Liver (tissue), 9 donors: Measurements from ENCODE around the gene SLC5A1. TPM values are rescaled to one million over a fixed set of nuclear protein-coding genes. Genes with fewer than 3 reads are reported as not detected.

Experiments used
- DNase-seq: peaks from one replicate; pipeline ENCODE4 v3.0.0-alpha.2; 2017; ENCODE audit warnings: low spot score
- H3K27ac ChIP-seq, 2 donors: one replicate each; pipeline ENCODE4 v1.7.0; 2013; ENCODE audit warnings: inconsistent platforms in 2 of 2, low read length in 2 of 2, control low read depth in 1 of 2, low read depth in 1 of 2, mild to moderate bottlenecking in 1 of 2
- H3K27me3 ChIP-seq, 4 donors: one replicate each; pipeline versions ENCODE4 v1.6.1 to v1.7.0; 2013; ENCODE audit warnings: low read length in 3 of 4, inconsistent platforms in 1 of 4, mild to moderate bottlenecking in 1 of 4, moderate library complexity in 1 of 4; ENCODE audit not compliant: control insufficient read depth in 4 of 4, insufficient read depth in 4 of 4
- H3K36me3 ChIP-seq, 4 donors: one replicate each; pipeline versions ENCODE4 v1.6.1 to v1.7.0; 2013; ENCODE audit warnings: low read length in 3 of 4, mild to moderate bottlenecking in 3 of 4, low read depth in 1 of 4, moderate library complexity in 1 of 4; ENCODE audit not compliant: control insufficient read depth in 4 of 4, insufficient read depth in 3 of 4
- H3K4me1 ChIP-seq, 4 donors: one replicate each; pipeline versions ENCODE4 v1.6.1 to v1.7.0; 2013; ENCODE audit warnings: low read length in 3 of 4, mild to moderate bottlenecking in 3 of 4, moderate library complexity in 1 of 4; ENCODE audit not compliant: control insufficient read depth in 4 of 4, insufficient read depth in 4 of 4
- H3K4me3 ChIP-seq, 3 donors: one replicate each; pipeline versions ENCODE4 v1.6.1 to v1.7.0; 2013; ENCODE audit warnings: low read length in 3 of 3, control low read depth in 1 of 3, low read depth in 1 of 3, mild to moderate bottlenecking in 1 of 3
- H3K9ac ChIP-seq, 2 donors: one replicate each; pipeline ENCODE4 v1.7.0; 2013; ENCODE audit warnings: low read length in 2 of 2, mild to moderate bottlenecking in 2 of 2, moderate library complexity in 2 of 2, control low read depth in 1 of 2, low read depth in 1 of 2
- H3K9me3 ChIP-seq, 4 donors: one replicate each; pipeline versions ENCODE4 v1.6.1 to v1.7.0; 2013; ENCODE audit warnings: low read length in 3 of 4; ENCODE audit not compliant: control insufficient read depth in 4 of 4
- ATF3 ChIP-seq: IDR thresholded peaks from 2 replicates; pipeline ENCODE4 v1.6.1; 2016; ENCODE audit warnings: antibody characterized with exemption
- EGR1 ChIP-seq, 2 donors: IDR thresholded peaks; 2 replicates each; pipeline ENCODE4 v1.6.1; 2016 to 2018; ENCODE audit warnings: antibody characterized with exemption in 2 of 2, low read depth in 2 of 2
- FOXA2 ChIP-seq: IDR thresholded peaks from 2 replicates; pipeline ENCODE4 v1.6.1; 2016; ENCODE audit warnings: antibody characterized with exemption
- GABPA ChIP-seq, 2 donors: IDR thresholded peaks in 1 of 2; conservative IDR thresholded peaks in 1 of 2; 2 replicates each; pipeline ENCODE4 v1.6.1; 2016; ENCODE audit warnings: antibody characterized with exemption in 2 of 2, mild to moderate bottlenecking in 1 of 2, moderate library complexity in 1 of 2
- HNF4G ChIP-seq: IDR thresholded peaks from 2 replicates; pipeline ENCODE4 v1.6.1; 2016; ENCODE audit warnings: antibody characterized with exemption
- JUND ChIP-seq, 2 donors: IDR thresholded peaks; 2 replicates each; pipeline ENCODE4 v1.6.1; 2016; ENCODE audit warnings: antibody characterized with exemption in 2 of 2
- NR2F2 ChIP-seq: IDR thresholded peaks from 2 replicates; pipeline ENCODE4 v1.6.1; 2016; ENCODE audit warnings: antibody characterized with exemption
- RAD21 ChIP-seq, 2 donors: IDR thresholded peaks; 2 replicates each; pipeline ENCODE4 v1.6.1; 2016; ENCODE audit warnings: antibody characterized with exemption in 2 of 2, mild to moderate bottlenecking in 2 of 2
- SP1 ChIP-seq: IDR thresholded peaks from 2 replicates; pipeline ENCODE4 v1.6.1; 2018; ENCODE audit warnings: antibody characterized with exemption, mild to moderate bottlenecking
- TAF1 ChIP-seq: conservative IDR thresholded peaks from 2 replicates; pipeline ENCODE4 v1.6.1; 2016; ENCODE audit warnings: antibody characterized with exemption, mild to moderate bottlenecking
- YY1 ChIP-seq: IDR thresholded peaks from 2 replicates; pipeline ENCODE4 v1.6.1; 2016; ENCODE audit warnings: antibody characterized with exemption, mild to moderate bottlenecking
- ZBTB33 ChIP-seq: IDR thresholded peaks from 2 replicates; pipeline ENCODE4 v1.6.1; 2016; ENCODE audit warnings: antibody characterized with exemption
- WGBS: extraction: QIAGEN DNeasy Blood & Tissue Kit; methylation state at CpG from one replicate; pipeline ENCODE4 v1.1.7; 2013; 5-methylcytosine and 5-hydroxymethylcytosine counted together
- polyA plus RNA-seq, 2 donors: library from polyadenylated mRNA; stranded (reverse) in 1 of 2; unstranded in 1 of 2; fragments of 200-250 nt in 1 of 2; fragments of >200 nt in 1 of 2; fragmentation: Nextera tagmentation in 1 of 2; extraction: Ambion mirVana in 1 of 2; gene quantifications; one replicate each; pipeline versions ENCODE4 v1.2.1 to v1.2.3, GENCODE V29; 2013 to 2015
- total RNA-seq, 2 donors: library from RNA; depleted of rRNA; stranded (reverse); fragments of >200 nt; gene quantifications; one replicate each; pipeline ENCODE4 v1.2.3, GENCODE V29; 2014
- TF ChIP-seq, protein P1 (sequence below): IDR thresholded peaks from 2 replicates; pipeline ENCODE4 v1.6.1; 2016; ENCODE audit warnings: antibody characterized with exemption
- TF ChIP-seq, protein P2 (sequence below): fragments of 150-350 bp; IDR thresholded peaks from 2 replicates; pipeline ENCODE4 v1.5.1; 2017; ENCODE audit warnings: improper control_type of control experiment, low read depth, low read length; ENCODE audit not compliant: missing input control
- donor health status: healthy.
- donor health status: healthy.
- donor health status: healthy.
- donor health status: healthy.
- donor health status: healthy.

The SLC5A1 gene
- total and polyA plus RNA-seq, 4 donors: under 0.01 to 6.4 (median 2.5) TPM

- Histone ChIP-seq H3K4me3 (no peak overlapping the region), H3K36me3 (no peaks in the 10 kb centered on the region), H3K9me3 (no peaks in the 10 kb centered on the region), H3K9ac (no peak overlapping the region), H3K27ac (no peak overlapping the region), H3K4me1 (no peaks in the 10 kb centered on the region), H3K27me3 (peaks cover 0 to 3% (median 0%) of the 10 kb centered on the region in 4 donors)
- DNase-seq: no peak
- TF ChIP-seq SP1 (no peak), YY1 (no peak), FOXA2 (no peak), ZBTB33 (no peak), NR2F2 (no peak), ATF3 (no peak), HNF4G (no peak), EGR1 (IDR thresholded peaks at IDR 0.05; ENCODE audit: low read depth in 2 of 2) (no peak), JUND (IDR thresholded peaks at IDR 0.05) (no peak), TAF1 (no peak)
- 68% methylated on average over 3 of the region's 3 CpGs for WGBS
These were observed 1.9 kb downstream of the SLC5A1 start for GRCh38 chr22:32044913-32045312.

- H3K9me3 ChIP-seq: no peaks in the 10 kb centered on the region
- no peaks in the 10 kb centered on the region for H3K36me3 ChIP-seq
- no peak for TF ChIP-seq TAF1
- no peak for TF ChIP-seq JUND (IDR thresholded peaks at IDR 0.05)
- TF ChIP-seq, protein P1, sequence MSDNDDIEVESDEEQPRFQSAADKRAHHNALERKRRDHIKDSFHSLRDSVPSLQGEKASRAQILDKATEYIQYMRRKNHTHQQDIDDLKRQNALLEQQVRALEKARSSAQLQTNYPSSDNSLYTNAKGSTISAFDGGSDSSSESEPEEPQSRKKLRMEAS: no peak
- TF ChIP-seq RAD21 (IDR thresholded peaks at IDR 0.05): no peak
- no peak for TF ChIP-seq SP1
- 75% methylated on average over 2 of the region's 2 CpGs for WGBS
- H3K9ac ChIP-seq: no peak overlapping the region
- no peak overlapping the region for H3K27ac ChIP-seq
- H3K4me1 ChIP-seq: no peaks in the 10 kb centered on the region
- H3K4me3 ChIP-seq: no peak overlapping the region
- no peak for DNase-seq
- H3K27me3 ChIP-seq: peaks cover 0 to 3% (median 0%) of the 10 kb centered on the region in 4 donors
These were observed 5.0 kb downstream of the SLC5A1 start for GRCh38 chr22:32048069-32048468.

GRCh38 chr22:32050678-32051515 is 7.8 kb downstream of the SLC5A1 start:
- no peaks in the 10 kb centered on the region for H3K36me3 ChIP-seq
- no peaks in the 10 kb centered on the region for H3K9me3 ChIP-seq
- no peaks in the 10 kb centered on the region for H3K4me1 ChIP-seq
- H3K27ac ChIP-seq: no peak overlapping the region
- H3K27me3 ChIP-seq: peaks cover 0 to 3% (median 0%) of the 10 kb centered on the region in 4 donors
- no peak overlapping the region for H3K4me3 ChIP-seq
- no peak for DNase-seq
- H3K9ac ChIP-seq: no peak overlapping the region
- 67% methylated on average over 5 of the region's 5 CpGs for WGBS
- TF ChIP-seq, protein P2, sequence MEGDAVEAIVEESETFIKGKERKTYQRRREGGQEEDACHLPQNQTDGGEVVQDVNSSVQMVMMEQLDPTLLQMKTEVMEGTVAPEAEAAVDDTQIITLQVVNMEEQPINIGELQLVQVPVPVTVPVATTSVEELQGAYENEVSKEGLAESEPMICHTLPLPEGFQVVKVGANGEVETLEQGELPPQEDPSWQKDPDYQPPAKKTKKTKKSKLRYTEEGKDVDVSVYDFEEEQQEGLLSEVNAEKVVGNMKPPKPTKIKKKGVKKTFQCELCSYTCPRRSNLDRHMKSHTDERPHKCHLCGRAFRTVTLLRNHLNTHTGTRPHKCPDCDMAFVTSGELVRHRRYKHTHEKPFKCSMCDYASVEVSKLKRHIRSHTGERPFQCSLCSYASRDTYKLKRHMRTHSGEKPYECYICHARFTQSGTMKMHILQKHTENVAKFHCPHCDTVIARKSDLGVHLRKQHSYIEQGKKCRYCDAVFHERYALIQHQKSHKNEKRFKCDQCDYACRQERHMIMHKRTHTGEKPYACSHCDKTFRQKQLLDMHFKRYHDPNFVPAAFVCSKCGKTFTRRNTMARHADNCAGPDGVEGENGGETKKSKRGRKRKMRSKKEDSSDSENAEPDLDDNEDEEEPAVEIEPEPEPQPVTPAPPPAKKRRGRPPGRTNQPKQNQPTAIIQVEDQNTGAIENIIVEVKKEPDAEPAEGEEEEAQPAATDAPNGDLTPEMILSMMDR: no peak
- TF ChIP-seq GABPA (IDR thresholded peaks at IDR 0.05 in 1 of 2, conservative IDR thresholded peaks at IDR 0.05 in 1 of 2) (no peak), ZBTB33 (no peak), FOXA2 (no peak)
